22Rv1 (cell line): ENCODE data around the gene ARL15.
"Not testable (repeated sequence)": the region's sequence is repeated elsewhere in the genome, so short reads cannot be mapped to it uniquely, and the experiment has no call there.

Source experiments
- H3K27ac ChIP-seq: fragments of 450-650 bp; 2 replicates; pipeline ENCODE4 v1.5.1; 2017
- ZFX ChIP-seq: fragments of 450-650 bp; IDR thresholded peaks from 2 replicates; pipeline ENCODE4 v1.6.1; 2017; ENCODE audit warnings: antibody characterized with exemption, borderline replicate concordance
- TF ChIP-seq, protein P1 (sequence below): fragments of 450-650 bp; IDR thresholded peaks from 2 replicates; pipeline ENCODE4 v1.5.1; 2017; ENCODE audit warnings: mild to moderate bottlenecking

ARL15 gene

GRCh38 chr5:54062958-54063357 lies 247.4 kb downstream of the ARL15 start:
- TF ChIP-seq, protein P1, sequence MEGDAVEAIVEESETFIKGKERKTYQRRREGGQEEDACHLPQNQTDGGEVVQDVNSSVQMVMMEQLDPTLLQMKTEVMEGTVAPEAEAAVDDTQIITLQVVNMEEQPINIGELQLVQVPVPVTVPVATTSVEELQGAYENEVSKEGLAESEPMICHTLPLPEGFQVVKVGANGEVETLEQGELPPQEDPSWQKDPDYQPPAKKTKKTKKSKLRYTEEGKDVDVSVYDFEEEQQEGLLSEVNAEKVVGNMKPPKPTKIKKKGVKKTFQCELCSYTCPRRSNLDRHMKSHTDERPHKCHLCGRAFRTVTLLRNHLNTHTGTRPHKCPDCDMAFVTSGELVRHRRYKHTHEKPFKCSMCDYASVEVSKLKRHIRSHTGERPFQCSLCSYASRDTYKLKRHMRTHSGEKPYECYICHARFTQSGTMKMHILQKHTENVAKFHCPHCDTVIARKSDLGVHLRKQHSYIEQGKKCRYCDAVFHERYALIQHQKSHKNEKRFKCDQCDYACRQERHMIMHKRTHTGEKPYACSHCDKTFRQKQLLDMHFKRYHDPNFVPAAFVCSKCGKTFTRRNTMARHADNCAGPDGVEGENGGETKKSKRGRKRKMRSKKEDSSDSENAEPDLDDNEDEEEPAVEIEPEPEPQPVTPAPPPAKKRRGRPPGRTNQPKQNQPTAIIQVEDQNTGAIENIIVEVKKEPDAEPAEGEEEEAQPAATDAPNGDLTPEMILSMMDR: no peak
- no peak overlapping the region for H3K27ac ChIP-seq

- H3K27ac ChIP-seq: not testable (repeated sequence)
These were observed 249.5 kb downstream of the ARL15 start for GRCh38 chr5:54060919-54061318.

DNA sequence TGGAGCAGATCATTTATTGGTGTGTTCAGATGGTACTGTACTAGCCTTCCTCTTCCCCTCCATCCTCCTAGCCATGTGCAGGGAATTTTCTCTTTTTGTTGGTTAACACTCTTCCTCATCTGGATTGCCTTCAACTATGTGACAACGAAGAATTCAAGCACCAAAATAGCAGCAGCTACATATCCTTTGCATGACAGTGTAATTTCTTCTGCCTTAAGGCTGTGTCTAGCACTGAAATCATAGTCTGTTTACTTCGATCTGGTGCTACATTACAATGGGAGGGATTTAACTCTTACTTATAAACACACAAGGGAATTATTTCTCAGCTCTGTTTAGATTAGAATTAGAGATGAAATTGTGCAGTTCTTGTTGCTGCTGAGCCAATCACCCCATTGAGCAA lies 260.4 kb downstream of the ARL15 start:
- TF ChIP-seq ZFX: no peak
- TF ChIP-seq, protein P1: no peak
- H3K27ac ChIP-seq: no peak overlapping the region

GRCh38 chr5:54049144-54049543 lies 261.2 kb downstream of the ARL15 start:
- H3K27ac ChIP-seq: no peak overlapping the region
- TF ChIP-seq, protein P1: no peak
- TF ChIP-seq ZFX: no peak

GRCh38 chr5:54045077-54045792 lies 265.1 kb downstream of the ARL15 start:
- H3K27ac ChIP-seq: peak overlapping the region; percentile 53
- TF ChIP-seq ZFX: no peak
- TF ChIP-seq, protein P1: no peak

GRCh38 chr5:54044276-54044675 lies 266.1 kb downstream of the ARL15 start:
- H3K27ac ChIP-seq: not testable (repeated sequence)

DNA sequence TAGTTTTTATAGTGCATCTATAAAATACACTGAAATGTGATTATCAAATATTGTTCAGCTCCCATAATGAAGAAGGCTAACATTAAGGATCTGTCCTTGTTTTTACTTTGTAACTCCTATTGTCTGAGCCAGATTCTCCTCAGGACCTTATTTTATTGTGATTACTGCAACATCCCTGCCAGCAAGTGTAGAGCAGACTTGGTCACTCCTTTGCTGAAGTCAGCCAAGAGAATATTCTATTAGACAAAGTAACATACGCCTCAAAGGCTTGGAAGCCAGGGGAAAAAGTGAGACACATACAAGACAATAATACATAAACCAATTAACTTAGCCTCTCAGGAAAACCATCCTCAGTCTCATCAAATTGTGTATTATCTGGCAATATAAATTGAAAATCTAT lies 269.6 kb downstream of the ARL15 start:
- TF ChIP-seq, protein P1: no peak
- no peak for TF ChIP-seq ZFX

GRCh38 chr5:54040018-54040417 lies 270.4 kb downstream of the ARL15 start:
- no peak for TF ChIP-seq ZFX
- TF ChIP-seq, protein P1: no peak
- no peak overlapping the region for H3K27ac ChIP-seq

More for the DNA sequence above, 269.6 kb downstream of the ARL15 start:
- H3K27ac ChIP-seq: no peak overlapping the region
